ENCODE measurements around the gene IFFO2. TPM values are rescaled to one million over a fixed set of nuclear protein-coding genes. Genes with fewer than 3 reads are reported as not detected.

IFFO2 gene
- total and polyA plus RNA-seq, 2 of the 8 experiments (the other 6 are each of a cell fraction or from before 2014, with no cell fraction given), result 6.6 to 10.4 TPM

GRCh38 chr1:18929686-18930085, 26.8 kb downstream of the IFFO2 start (continued):
- no peak for TF ChIP-seq CHD7 (IDR thresholded peaks at IDR 0.05; ENCODE audit: insufficient replicate concordance, low read length)
- no peak for TF ChIP-seq CHD1 (IDR thresholded peaks at IDR 0.05; ENCODE audit: low read depth, low read length)
- TF ChIP-seq SP4 (IDR thresholded peaks at IDR 0.05; ENCODE audit: low read length), result no peak
